HG02870 (cell line): Measurements from ENCODE around the gene PRR5L.
"Not testable (repeated sequence)": the region's sequence is repeated elsewhere in the genome, so short reads cannot be mapped to it uniquely, and the experiment has no call there.

Experiments used
- ATAC-seq: cut with Tn5 transposase; IDR thresholded peaks from one replicate; pipeline ENCODE4 v1.9.1; 2021; ENCODE audit warnings: mild to moderate bottlenecking, moderate library complexity; ENCODE audit not compliant: unreplicated experiment

The PRR5L gene

GRCh38 chr11:36487619-36488018 lies 191.5 kb downstream of the PRR5L start:
- ATAC-seq = no peak

- ATAC-seq = peak; percentile 39
These were observed 192.0 kb downstream of the PRR5L start for GRCh38 chr11:36488096-36488495.

GRCh38 chr11:36490026-36490806 lies 194.1 kb downstream of the PRR5L start:
- ATAC-seq = no peak

- no peak for ATAC-seq
These were observed 196.7 kb downstream of the PRR5L start for GRCh38 chr11:36492724-36493304.

- ATAC-seq = no peak
These were observed 197.2 kb downstream of the PRR5L start for GRCh38 chr11:36493332-36493731.

- ATAC-seq = no peak
These were observed 202.6 kb downstream of the PRR5L start for GRCh38 chr11:36498721-36499120.

- ATAC-seq = no peak
These were observed 203.2 kb downstream of the PRR5L start for GRCh38 chr11:36499315-36499714.

- ATAC-seq = peak; percentile 95
These were observed 204.2 kb downstream of the PRR5L start for GRCh38 chr11:36500315-36500721.

GRCh38 chr11:36501236-36501635 lies 205.1 kb downstream of the PRR5L start:
- ATAC-seq = no peak

- no peak for ATAC-seq
These were observed 211.9 kb downstream of the PRR5L start for GRCh38 chr11:36507824-36508489.

- no peak for ATAC-seq
These were observed 212.7 kb downstream of the PRR5L start for GRCh38 chr11:36508743-36509142.

- ATAC-seq = peak; percentile 15
These were observed 213.1 kb downstream of the PRR5L start for GRCh38 chr11:36509201-36509639.

GRCh38 chr11:36509694-36510593 lies 213.9 kb downstream of the PRR5L start, which contains the start of gene TRAF6:
TSS of gene TRAF6 (minus strand) at chr11:36510272. CDS start at chr11:36501515, 8,757 bp downstream.
- peak; percentile 95 for ATAC-seq

GRCh38 chr11:36510594-36510942 lies 214.5 kb downstream of the PRR5L start:
- ATAC-seq = no peak

GRCh38 chr11:36511062-36511461 lies 215.0 kb downstream of the PRR5L start:
- ATAC-seq = not testable (repeated sequence)

- no peak for ATAC-seq
These were observed 215.9 kb downstream of the PRR5L start for GRCh38 chr11:36512016-36512415.

- no peak for ATAC-seq
These were observed 217.9 kb downstream of the PRR5L start for GRCh38 chr11:36513965-36514364.
